Retinal pigment epithelial cell (primary cell): ENCODE data around the gene RAPGEF4.

Experiments used
- DNase-seq: peaks from one replicate; pipeline ENCODE4 v3.0.0-alpha.2; 2010; ENCODE audit warnings: low read depth
- H3K4me3 ChIP-seq: 2 replicates; pipeline ENCODE4 v1.5.1; 2011; ENCODE audit warnings: mild to moderate bottlenecking, low read length, control low read depth, moderate library complexity
- CTCF ChIP-seq: conservative IDR thresholded peaks from 2 replicates; pipeline ENCODE4 v1.5.1; 2011; ENCODE audit warnings: low read depth, low read length, control low read depth, inconsistent platforms

Gene RAPGEF4

DNA sequence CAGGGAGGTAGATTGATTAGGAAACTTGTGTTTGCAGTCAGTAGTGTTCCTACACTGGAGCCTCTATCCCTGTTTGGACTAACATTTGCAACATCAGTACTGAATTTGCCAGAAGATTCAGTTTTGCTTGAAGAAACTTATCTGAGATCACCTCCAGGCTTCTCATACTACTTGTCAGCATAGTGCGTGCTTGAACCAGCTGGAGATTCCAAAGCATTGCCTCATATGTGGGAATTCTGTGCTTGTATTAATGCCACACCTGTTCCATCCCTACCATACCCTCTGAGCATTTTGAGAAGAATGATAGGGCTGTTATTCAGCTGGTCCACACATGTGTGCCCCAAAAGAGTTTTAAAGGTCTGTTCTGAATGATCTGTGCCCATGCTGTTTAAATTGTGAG lies 148.7 kb downstream of the RAPGEF4 start:
- no peak overlapping the region for H3K4me3 ChIP-seq
- TF ChIP-seq CTCF, result no peak
- DNase-seq, result no peak

DNA sequence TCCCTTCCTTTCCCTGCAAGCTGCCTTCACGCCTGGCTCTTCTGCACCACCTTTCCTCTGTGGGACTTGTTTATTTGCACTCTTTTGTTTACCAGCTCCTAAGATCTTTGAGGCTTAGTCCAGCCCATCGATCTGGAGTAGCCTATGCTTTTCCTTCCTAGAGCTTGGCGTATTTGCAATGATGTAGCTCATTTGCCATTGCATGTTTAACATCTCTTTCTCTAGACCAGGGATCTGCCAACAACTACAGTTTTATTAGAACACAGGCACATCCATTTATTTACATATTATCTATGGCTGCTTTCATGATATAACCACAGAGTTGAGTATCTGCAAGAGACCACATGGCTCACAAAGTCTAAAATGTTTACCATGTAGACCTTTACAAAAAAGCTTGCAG lies 150.4 kb downstream of the RAPGEF4 start:
- DNase-seq, result no peak
- no peak overlapping the region for H3K4me3 ChIP-seq

GRCh38 chr2:172887280-172887679 lies 151.6 kb downstream of the RAPGEF4 start:
- DNase-seq, result no peak
- no peak overlapping the region for H3K4me3 ChIP-seq
- TF ChIP-seq CTCF, result no peak

More for the DNA sequence above, 150.4 kb downstream of the RAPGEF4 start:
- no peak for TF ChIP-seq CTCF

- H3K4me3 ChIP-seq, result no peak overlapping the region
- DNase-seq, result no peak
- TF ChIP-seq CTCF, result no peak
Observed at GRCh38 chr2:172888714-172889669, 153.3 kb downstream of the RAPGEF4 start.

DNA sequence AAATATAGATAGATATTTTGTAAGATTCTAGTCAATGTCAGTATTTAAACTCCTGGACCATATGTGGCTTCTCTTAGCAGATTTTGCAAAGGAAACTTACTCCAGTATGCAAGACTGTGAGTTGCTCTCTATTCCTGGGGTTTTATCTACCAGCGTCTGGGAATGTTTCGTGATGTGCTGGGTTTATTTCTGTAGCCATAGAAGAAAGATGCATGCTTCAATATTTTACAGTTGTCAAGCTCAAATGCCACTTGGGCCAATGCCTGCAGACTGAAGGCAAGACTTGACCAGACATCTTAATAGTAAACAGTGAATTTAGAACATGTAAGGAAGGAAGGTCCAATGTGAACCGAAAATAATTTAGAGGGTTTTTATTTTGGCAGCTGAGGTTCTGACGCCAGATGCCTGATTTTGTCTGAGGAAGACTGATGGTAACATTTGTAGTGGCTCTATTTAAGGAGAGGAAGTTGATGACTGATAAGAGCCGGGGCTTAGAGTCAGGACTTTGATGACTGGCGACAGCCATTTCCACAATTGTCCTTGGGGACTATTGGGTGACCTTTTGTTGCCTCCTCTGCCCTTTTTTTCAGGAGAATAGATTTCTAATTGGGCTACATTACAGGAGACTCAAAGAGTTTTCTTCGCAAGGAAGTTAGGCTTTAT lies 154.3 kb downstream of the RAPGEF4 start:
- no peak for TF ChIP-seq CTCF
- H3K4me3 ChIP-seq, result no peak overlapping the region
- DNase-seq, result no peak

DNA sequence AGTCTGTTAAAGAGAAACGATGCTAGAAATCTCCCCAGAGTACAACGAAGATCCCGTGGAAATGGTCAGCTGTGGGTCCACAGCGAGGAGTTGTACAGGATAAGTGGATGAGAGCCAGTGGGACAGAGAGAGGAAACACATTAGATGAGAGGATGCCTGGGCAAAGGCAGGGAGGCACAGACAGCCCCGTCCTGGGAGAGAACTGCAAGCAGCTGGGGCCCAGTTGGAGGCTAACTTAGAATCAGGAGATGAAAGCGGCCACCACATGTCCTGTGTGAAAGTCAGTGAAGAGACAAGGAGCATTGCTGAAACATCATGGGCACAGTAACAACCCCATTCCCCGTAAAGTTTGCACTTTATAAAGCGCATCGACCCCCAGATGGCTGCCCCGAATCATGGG lies 157.5 kb downstream of the RAPGEF4 start:
- DNase-seq, result no peak
- TF ChIP-seq CTCF, result no peak
- H3K4me3 ChIP-seq, result no peak overlapping the region

DNA sequence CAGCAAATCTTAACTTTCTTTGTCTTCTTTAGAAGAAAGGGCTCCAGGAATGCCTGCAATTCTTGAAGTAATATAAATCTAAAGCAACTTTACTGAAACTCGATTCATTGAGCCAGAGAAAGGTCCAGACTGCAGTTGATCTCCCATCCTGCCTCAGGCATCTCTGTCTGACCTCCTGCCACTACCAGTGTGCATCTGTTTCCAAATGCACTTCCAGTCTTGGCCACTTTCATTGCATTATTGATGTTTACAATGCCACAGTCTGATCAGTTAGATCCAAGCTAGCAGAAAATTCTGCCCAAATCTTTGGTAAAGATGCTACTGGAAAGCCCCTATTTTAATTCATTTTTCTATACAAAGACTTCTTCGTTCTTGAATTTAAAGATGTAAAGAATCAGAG lies 158.0 kb downstream of the RAPGEF4 start:
- H3K4me3 ChIP-seq, result no peak overlapping the region
- DNase-seq, result no peak
- no peak for TF ChIP-seq CTCF
